Smooth muscle cell of the coronary artery (primary cell): ENCODE data around the gene UROD. TPM values are rescaled to one million over a fixed set of nuclear protein-coding genes. Genes with fewer than 3 reads are reported as not detected.

Experiments used
- total RNA-seq: library from RNA; depleted of rRNA; stranded (reverse); fragments of >200 nt; gene quantifications from 2 replicates; pipeline ENCODE4 v1.2.3, GENCODE V29; 2014; ENCODE audit warnings: low replicate concordance

UROD gene
- 182 and 313 TPM in 2 replicates for total RNA-seq

GRCh38 chr1:45011837-45012638 lies at the start of gene UROD:
Gene UROD, plus strand, starts transcription at chr1:45012254. Its CDS starts 12 bp downstream, at chr1:45012266.

GRCh38 chr1:45010855-45011811 lies 921 bp upstream of the UROD start, which contains the start of gene HECTD3:
Gene HECTD3, minus strand, starts transcription at chr1:45011324. Its CDS starts 67 bp downstream, at chr1:45011257.

Other genes starting within 250 kb of the UROD start
- 1,788 and 2,125 TPM in 2 replicates for gene RPS8, start 236.7 kb upstream of the UROD start, total RNA-seq
- 0.08 TPM in 1 of 2 replicates, not detected in the other for gene BEST4, start 224.1 kb upstream of the UROD start, total RNA-seq
- gene PLK3, start 211.9 kb upstream of the UROD start, total RNA-seq, result 14.0 and 43.7 TPM in 2 replicates
- gene DYNLT4, start 204.9 kb upstream of the UROD start, total RNA-seq, result 0.45 TPM in 1 of 2 replicates, not detected in the other
- 4.7 and 7.5 TPM in 2 replicates for gene BTBD19, start 203.7 kb upstream of the UROD start, total RNA-seq
- gene PTCH2, start 169.0 kb upstream of the UROD start, total RNA-seq, result 0.38 TPM in 1 of 2 replicates, not detected in the other
- gene EIF2B3, start 25.7 kb upstream of the UROD start, total RNA-seq, result 45.2 and 73.2 TPM in 2 replicates
- gene HECTD3, start 930 bp upstream of the UROD start, total RNA-seq, result 17.4 and 25.6 TPM in 2 replicates
- gene ZSWIM5, start 194.4 kb downstream of the UROD start, total RNA-seq, result 0.23 and 0.68 TPM in 2 replicates